HG03045 (cell line): ENCODE data around the gene MTFMT.

ENCODE experiments used
- ATAC-seq: cut with Tn5 transposase; IDR thresholded peaks from one replicate; pipeline ENCODE4 v1.9.1; 2021; ENCODE audit warnings: mild to moderate bottlenecking, moderate library complexity; ENCODE audit not compliant: unreplicated experiment

MTFMT gene

DNA sequence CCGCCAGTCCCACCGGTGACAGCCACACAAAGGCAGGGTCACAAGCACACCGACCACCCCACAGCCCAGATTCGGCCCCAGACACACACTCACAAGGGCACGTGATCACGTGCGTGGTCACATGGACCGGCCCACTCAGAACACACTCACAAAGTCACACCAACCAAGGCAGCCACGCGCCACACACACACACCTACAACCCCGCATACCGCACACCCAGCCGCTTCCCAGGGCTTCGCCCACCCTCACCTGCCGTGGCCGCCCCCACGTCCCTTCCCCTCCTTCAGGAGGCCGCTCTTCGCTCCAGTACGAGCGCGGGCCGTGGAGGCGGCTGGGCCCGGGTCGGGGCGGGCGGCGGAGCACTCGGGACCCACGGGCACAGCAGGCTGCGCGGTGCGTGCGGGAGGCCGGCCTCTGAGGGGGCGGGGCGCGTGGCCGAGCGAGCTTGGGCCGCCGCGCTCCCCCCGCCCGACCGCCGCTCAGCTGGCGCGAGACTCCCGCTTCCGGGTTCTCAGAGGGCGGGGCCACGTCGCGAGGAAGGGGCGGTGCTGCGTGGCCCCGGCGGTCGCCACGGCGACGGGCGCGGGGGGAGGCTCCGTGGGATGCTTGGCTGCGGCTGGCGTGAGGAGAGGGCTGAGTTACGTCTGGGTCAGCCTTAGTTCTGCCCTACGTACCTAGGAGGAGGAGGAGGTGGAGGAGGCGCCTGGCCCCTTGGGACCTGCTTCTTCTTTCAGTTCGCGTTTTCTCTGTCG is 39.8 kb downstream of the MTFMT start, which contains the start of gene SPG21:
Gene SPG21, minus strand, starts transcription at position 499 of the 752 bp plus-strand sequence. CDS start 6,345 bp downstream, outside the sequence.
- peak; percentile 96 for ATAC-seq

DNA sequence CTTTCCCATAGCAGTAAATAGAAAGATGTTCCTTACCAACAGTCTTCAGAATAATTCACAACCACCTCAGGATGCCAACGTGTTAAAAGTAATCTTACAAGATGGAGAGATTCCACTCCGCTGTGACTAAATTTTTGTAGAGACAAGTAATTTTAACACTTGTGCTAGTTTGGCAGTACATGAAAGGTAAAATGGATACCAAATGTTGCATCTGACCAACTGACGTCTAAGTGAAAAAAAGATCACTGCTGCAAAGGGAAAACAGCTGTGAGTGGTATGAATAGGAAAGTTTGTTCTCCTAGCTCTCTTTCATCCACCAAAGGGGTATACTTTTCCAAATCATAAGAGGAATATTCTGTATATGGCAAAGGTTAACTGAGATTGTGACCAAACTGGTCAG is 42.3 kb downstream of the MTFMT start:
- ATAC-seq: no peak

DNA sequence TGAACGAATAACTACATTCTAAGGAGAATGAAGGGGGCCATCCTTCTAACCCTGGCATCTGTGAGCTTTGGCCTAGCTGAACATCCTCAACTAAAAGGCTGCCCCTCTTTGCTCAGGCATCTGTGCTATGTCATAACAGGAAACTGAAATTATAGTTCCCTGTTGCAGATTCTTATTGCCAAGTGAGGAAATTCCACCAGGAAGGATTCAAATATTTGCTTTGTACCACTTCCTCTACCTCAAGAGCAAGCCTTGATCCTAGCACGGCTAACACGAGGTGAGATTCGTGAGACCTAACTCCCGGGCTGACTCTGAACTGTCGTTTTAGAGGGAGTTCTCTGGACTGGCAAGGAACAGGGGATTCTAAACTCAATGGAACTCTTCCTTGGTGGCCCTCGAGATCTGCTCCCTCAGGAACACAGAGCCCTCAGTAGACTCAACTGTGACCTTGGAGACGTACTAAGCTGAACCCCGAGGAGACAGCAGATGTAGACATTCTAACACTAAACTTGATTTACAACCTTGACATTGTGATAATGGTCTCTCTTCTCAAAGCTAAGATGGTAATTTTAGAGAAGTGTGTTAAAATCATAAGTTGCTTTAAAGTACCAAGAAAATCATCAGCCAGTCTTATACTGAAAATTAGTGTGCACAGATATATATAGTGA is 43.9 kb downstream of the MTFMT start:
- ATAC-seq: no peak

DNA sequence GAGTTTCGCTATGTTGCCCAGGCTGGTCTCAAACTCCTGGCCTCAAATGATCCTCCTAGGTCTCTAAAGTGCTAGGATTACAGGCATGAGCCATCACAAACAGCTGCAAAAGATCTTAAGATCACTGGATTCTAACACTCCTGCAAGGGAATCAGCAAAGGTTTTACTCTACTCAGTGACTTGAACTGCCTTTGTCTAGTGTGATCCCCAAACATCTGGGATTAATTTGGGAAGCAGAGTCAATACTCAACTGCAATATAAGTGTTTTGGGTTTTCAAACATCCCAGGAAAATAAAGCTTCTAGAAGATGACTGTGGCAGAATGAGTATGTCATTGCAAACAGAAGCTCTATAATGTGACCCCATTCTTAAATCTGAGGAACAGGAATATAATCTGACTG is 47.0 kb downstream of the MTFMT start:
- ATAC-seq: no peak

DNA sequence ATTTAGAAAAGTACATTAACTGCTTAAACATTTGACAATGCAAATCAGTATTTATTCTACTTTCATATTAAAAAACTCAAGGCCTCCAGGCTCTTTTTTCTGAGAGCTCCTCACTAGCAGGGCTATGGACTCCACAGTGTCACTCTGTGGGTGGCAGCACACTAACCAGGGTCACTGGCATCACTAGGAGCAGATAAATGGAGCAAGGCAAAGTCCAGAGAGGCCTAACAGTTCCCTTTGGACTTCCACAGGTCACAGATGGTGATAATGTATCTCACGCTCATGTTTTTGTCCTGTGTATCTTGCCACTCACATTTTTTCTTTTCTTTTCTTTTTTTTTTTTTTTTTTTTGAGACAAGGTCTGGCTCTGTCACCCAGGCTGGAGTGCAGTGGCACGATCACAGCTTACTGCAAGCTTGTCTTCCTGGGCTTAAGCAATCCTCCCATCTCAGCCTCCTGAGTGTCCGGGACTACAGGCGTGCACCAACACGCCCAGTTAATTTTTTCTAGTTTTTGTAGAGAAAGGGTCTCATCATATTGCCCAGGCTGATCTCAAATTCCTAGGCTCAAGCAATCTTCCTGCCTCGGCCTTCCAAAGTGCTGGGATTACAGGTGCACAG is 47.5 kb downstream of the MTFMT start:
- no peak for ATAC-seq

DNA sequence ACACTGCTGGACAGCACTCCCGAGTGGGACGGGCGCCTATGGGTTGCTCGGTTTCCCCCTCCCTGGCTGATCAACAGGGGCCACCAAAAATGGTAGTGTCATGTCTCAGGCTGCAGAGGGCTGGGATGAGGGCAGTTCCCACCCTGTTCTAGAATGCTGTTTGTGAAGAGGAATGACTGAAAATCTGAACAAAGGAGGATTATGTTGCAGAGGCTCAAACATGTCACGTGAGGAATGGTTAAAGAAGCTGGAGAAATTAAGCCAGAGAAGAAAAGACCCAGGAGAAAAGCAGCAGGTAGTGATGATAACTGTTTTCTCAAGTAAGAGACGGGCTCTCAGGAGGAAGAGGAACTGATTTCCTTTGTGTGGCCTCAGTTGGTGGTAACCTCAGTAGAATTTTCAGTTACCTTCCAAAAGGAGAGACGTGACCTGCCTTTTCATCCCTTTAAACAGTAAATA is 50.2 kb downstream of the MTFMT start:
- no peak for ATAC-seq

DNA sequence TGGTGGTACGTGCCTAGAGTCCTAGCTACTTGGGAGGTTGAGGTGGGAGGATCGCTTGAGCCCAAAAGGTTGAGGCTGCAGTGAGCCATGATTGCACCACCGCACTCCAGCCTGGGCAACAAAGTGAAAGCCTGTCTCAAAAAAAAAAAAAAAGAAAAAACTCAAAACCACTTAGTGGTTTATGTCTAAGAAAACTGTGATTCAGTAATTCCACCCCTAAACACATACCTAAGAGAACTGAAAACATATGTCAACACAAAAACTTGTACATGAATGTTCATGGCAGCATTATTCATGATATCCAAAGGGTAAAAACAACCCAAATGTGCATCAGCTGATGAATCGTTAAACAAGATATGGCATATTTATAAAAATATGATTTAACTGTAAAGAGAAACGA is 54.0 kb downstream of the MTFMT start:
- no peak for ATAC-seq

DNA sequence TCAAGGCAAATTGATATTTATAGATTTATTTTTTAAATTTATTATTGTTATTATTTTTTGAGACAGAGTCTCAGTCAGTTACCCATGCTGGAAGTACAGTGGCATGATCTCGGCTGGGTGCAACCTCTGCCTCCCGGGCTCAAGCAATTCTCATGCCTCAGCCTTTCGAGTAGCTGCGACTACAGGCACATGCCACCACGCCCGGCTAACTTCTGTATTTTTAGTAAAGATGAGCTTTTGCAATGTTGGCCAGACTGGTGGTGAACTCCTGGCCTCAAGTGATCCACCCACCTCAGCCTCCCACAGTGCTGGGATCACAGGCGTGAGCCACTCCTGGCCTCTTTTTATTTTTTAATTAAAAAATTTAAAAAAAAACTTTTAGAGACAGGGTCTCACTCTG is 58.7 kb downstream of the MTFMT start:
- no peak for ATAC-seq

DNA sequence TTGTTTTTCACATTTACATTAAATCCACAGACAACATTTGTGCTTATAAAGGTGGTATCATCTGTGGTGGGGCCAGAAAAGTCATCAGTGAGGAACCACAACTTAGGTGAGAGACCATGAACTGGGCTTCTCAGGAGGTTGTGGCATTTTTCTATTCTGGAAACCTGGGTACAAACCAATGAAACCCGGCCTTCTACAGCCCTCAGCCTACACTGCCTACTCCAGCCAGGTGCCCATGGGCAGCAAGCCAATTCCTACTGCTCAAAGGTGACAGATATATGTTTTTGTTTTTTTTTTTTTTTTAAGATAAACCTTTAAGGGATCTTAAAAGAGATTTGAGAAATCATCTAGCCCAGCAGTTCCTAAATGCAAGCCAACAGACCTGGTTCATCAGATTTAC is 60.0 kb downstream of the MTFMT start:
- no peak for ATAC-seq

DNA sequence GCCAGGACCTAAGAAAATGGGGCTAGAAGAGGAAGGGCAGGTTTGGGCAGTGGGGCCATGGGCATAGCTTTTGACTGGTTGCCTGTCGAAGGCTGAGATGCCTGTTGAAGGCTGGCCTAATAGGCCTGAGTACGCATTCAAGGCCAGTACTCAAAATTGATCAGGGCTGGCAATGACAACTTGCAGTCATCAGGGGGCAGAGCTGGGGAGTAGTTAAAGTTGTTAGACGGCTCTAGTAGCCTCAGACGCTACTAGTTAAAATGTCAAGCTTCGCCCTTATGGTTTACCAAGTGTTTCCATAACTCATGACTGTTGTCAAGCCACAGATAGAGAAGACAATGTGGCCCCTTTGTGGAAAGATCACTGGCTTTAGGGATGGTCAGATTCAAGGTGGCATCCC is 68.4 kb downstream of the MTFMT start:
- no peak for ATAC-seq

DNA sequence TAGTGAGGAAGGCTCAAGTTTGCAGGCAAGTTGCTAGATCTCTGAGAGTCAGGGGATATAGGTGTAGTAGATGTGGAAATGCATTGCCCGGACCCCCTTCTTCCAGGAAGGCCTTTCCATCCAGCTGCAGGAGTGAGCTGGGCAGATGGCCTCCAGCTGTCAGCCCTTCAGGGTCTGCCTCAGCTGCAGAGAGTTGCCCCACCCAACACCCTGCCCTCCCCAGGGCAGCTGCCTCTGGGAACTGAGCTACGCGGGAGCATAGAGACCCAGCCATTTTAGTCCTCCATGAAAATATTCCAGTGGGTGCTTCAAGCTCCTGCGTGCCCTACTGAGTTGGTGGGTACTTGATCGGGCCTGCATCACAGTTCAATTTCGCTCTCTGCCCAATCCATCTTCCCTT is 69.3 kb downstream of the MTFMT start:
- no peak for ATAC-seq

DNA sequence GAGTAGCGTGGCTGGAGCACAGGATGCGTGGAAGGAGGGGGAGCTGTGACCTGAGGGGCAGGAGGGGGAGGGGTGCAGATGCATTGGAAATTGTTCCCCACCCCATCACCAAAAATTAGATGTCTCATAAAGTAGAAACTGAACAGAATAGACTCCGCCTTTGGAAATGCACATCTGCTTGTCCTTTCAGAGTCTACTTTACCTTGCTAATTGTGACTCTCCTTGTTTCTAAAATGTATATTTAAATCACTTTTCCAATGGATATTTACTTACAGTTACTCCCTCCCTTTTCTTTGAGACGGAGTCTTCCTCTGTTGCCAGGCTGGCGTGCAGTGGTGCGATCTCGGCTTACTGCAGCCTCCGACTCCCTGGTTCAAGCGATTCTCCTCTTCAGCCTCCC is 70.3 kb downstream of the MTFMT start:
- ATAC-seq: no peak

DNA sequence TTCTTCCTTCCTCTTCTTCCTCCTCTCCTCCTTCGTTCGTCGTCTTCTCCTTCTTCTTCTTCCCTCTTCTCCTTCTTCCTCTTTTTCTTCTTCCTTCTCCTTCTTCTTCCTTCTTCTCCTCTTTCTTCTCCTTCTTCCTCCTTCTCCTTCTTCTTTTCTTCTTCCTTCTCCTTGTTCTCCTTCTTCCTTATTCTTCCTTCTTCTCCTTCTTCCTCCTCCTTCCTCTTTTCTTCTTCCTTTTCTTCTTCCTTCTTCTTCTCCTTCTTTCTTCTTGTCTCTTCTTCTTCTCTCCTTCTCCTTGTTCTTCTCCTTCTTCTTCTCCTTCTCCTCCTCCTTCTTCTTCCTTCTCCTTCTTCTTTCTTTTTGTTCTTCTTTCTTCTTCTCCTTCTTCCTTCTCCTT is 75.0 kb downstream of the MTFMT start:
- no peak for ATAC-seq

DNA sequence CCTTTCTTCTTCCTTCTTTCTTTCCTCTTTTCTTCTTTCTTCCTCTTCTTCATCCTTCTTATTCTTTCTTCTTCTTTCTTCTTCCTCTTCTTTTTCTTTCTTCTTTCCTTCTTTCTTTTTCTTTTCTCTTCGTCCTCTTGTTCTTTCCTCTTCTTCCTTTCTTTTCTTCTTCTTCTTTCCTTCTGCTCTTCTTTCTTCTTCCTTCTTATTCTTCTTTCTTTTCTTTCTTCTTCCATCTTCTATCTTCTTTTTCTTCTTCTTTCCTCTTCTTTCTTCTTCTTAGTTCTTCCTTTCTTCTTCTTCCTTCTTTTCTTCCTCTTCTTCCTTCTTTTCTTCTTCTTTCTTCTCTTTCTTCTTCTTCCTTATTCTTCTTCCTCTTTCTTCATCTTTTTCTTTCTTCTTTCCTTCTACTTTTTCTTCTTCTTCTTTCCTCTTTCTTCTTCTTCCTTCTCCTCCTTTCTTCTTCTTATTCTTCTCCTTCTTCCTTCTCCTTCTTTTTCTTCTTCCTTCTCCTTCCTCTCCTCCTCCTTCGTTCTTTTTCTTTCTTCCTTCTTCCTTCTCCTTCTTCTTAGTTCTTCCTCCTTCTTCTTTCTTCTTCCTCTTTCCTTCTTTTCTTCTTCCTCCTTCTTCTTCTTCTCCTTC is 77.5 kb downstream of the MTFMT start:
- no peak for ATAC-seq
